ENCODE data around the gene PDK4. TPM values are rescaled to one million over a fixed set of nuclear protein-coding genes. Genes with fewer than 3 reads are reported as not detected.

Gene PDK4
- total and polyA plus RNA-seq, 2 of the 13 experiments (the other 11 are each of a cell fraction or from before 2014, with no cell fraction given): 0.04 TPM; not detected in 1

- ChIA-PET POLR2A (no interaction called here), CTCF (ENCODE audit: low intra/inter-chr PET ratio, low total read pairs) (no interaction called here)
- Histone ChIP-seq H3K79me2 (ENCODE audit: insufficient read depth, low read length) (no peaks in the 10 kb centered on the region), H3K4me2 (ENCODE audit: low read depth, low read length) (no peak overlapping the region), H3K4me3 (replicated peaks in 1 of 3; ENCODE audit: insufficient read depth in 1 of 3, low read depth in 2 of 3, low read length in 3 of 3) (no peak overlapping the region), H4K20me1 (ENCODE audit: insufficient read depth, low read length) (no peaks in the 10 kb centered on the region), H3K27me3 (ENCODE audit: control insufficient read depth in 1 of 2, insufficient read depth in 2 of 2, low read length in 2 of 2) (peaks cover 2 to 3% of the 10 kb centered on the region in 2 experiments; a peak in 1 of 5 replicates), H3K9ac (ENCODE audit: insufficient read depth, low read depth, low read length) (no peak overlapping the region), H2AFZ (ENCODE audit: low read length) (no peak overlapping the region), H3K36me3 (replicated peaks in 1 of 2; ENCODE audit: control insufficient read depth in 1 of 2, insufficient read depth in 2 of 2, low read length in 2 of 2) (no peaks in the 10 kb centered on the region), H3K4me1 (ENCODE audit: insufficient read depth, low read length) (no peaks in the 10 kb centered on the region), H3K27ac (ENCODE audit: extremely low read length, insufficient read depth, low read length) (no peak overlapping the region), H3K9me3 (ENCODE audit: low read length) (no peaks in the 10 kb centered on the region)
- intact Hi-C loops (cut with micrococcal nuclease; ENCODE audit: unreplicated experiment) (no loop called here), in situ Hi-C loops (cut with HindIII; ENCODE audit: extremely low pct_ligation_motif_present, low pct_unique_long_range_greater_than_20kb) (no loop called here)
- no TSS peak for BruUV-seq (replicated peaks)
- TF ChIP-seq ATF7-NPFF (CRISPR knock-in tag; IDR thresholded peaks at IDR 0.05; ENCODE audit: low read depth) (no peak), ZNF547 (CRISPR knock-in tag; IDR thresholded peaks at IDR 0.05) (no peak), ZFP90 (CRISPR knock-in tag; IDR thresholded peaks at IDR 0.05; ENCODE audit: borderline replicate concordance) (no peak), RFX5 (IDR thresholded peaks at IDR 0.05; ENCODE audit: low read depth, low read length) (no peak)
- ATAC-seq (no peak), FAIRE-seq (no peak), DNase-seq (ENCODE audit: low spot score) (no peak)
- WGBS (ENCODE audit: low lambda C conversion rate): 3% methylated on average over 4 of the region's 4 CpGs
Measured at GRCh38 chr7:95602421-95602820, 6.1 kb upstream of the PDK4 start.

GRCh38 chr7:95601316-95601715, 5.0 kb upstream of the PDK4 start:
- peaks cover 6% of the 10 kb centered on the region for H3K4me1 ChIP-seq (ENCODE audit: insufficient read depth, low read length)
- TF ChIP-seq POLR2AphosphoS5 (IDR thresholded peaks at IDR 0.05; ENCODE audit: low read depth, low read length): no peak
- TF ChIP-seq ZNF816 (CRISPR knock-in tag; IDR thresholded peaks at IDR 0.05; ENCODE audit: borderline replicate concordance): no peak
- no peak for TF ChIP-seq TFAP4 (IDR thresholded peaks at IDR 0.05; ENCODE audit: borderline replicate concordance, low read depth)
- no peak for TF ChIP-seq ZSCAN9 (CRISPR knock-in tag; IDR thresholded peaks at IDR 0.05; ENCODE audit: borderline replicate concordance)
- no peak for TF ChIP-seq ARID5B (CRISPR knock-in tag; IDR thresholded peaks at IDR 0.05)
- H3K27me3 ChIP-seq (ENCODE audit: control insufficient read depth in 1 of 2, insufficient read depth in 2 of 2, low read length in 2 of 2): peaks cover 2 to 14% of the 10 kb centered on the region in 2 experiments; a peak in 2 of 5 replicates
- no peaks in the 10 kb centered on the region for H3K79me2 ChIP-seq (ENCODE audit: insufficient read depth, low read length)
- in situ Hi-C loops (cut with HindIII; ENCODE audit: extremely low pct_ligation_motif_present, low pct_unique_long_range_greater_than_20kb) (no loop called here), intact Hi-C loops (cut with micrococcal nuclease; ENCODE audit: unreplicated experiment) (no loop called here)
- no peak overlapping the region for H3K4me3 ChIP-seq (replicated peaks in 1 of 3; ENCODE audit: insufficient read depth in 1 of 3, low read depth in 2 of 3, low read length in 3 of 3)
- H3K9me3 ChIP-seq (ENCODE audit: low read length): no peaks in the 10 kb centered on the region
- BruUV-seq (replicated peaks): no TSS peak
- ATAC-seq (no peak), FAIRE-seq (no peak), DNase-seq (ENCODE audit: low spot score) (no peak)
- no peaks in the 10 kb centered on the region for H4K20me1 ChIP-seq (ENCODE audit: insufficient read depth, low read length)
- 23% methylated on average over 4 of the region's 4 CpGs for WGBS (ENCODE audit: low lambda C conversion rate)
- no peaks in the 10 kb centered on the region for H3K36me3 ChIP-seq (replicated peaks in 1 of 2; ENCODE audit: control insufficient read depth in 1 of 2, insufficient read depth in 2 of 2, low read length in 2 of 2)
- no peak overlapping the region for H2AFZ ChIP-seq (ENCODE audit: low read length)
- H3K27ac ChIP-seq (ENCODE audit: extremely low read length, insufficient read depth, low read length): no peak overlapping the region
- POLR2A ChIA-PET: no interaction called here
- no peak overlapping the region for H3K9ac ChIP-seq (ENCODE audit: insufficient read depth, low read depth, low read length)
- no peak overlapping the region for H3K4me2 ChIP-seq (ENCODE audit: low read depth, low read length)
- CTCF ChIA-PET (ENCODE audit: low intra/inter-chr PET ratio, low total read pairs): no interaction called here
